GM18517 (cell line): ENCODE results near the gene MUC5B.

Experiments used
- ATAC-seq: cut with Tn5 transposase; IDR thresholded peaks from one replicate; pipeline ENCODE4 v1.9.1; 2021; ENCODE audit warnings: mild to moderate bottlenecking, moderate library complexity; ENCODE audit not compliant: unreplicated experiment

The MUC5B gene

DNA sequence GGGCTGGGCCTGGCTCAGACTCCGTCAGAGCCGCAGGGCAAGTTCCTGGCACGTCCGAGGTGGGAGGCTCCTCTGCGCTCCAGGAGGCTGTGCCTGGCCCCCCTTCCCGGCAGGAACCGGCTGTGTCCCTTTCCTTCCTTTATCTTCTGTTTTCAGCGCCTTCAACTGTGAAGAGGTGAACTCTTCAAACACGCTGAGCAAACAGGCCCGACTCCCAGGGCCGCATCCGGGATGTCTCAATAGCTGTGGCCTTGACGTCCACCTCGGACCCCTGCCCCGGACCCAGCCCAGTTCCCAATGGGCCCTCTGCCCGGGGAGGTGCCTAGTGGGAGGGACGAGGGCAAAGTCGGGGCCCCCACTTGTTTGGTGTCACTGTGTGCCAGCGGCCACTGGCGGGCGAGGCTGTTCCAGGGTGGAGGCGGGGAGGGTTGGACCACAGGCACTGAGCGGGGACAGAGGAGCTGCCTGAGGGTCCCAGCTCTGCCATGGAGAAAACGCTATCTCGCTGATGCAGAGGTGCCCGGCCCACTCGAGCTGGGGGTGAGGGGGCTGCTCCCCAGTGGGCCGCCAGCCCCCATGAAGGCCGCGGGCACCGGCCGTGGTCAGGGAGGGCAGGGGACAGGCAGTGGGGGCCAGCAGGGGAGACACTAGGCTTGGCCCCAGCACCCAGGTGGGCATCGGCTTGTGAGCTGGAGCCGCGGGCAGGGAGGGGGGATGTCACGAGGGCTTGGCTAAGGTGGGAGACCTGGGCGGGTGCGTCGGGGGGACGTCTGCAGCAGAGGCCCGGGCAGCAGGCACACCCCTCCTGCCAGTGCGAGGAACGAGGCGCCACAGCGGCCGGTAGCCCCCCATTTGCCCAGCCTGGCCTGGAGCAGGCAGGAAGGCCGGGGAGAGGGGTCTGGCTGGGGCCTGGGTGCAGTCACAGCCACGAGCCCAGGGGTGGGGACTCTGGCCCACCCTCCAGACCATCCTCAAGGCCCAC lies 2.7 kb upstream of the MUC5B start:
- no peak for ATAC-seq

DNA sequence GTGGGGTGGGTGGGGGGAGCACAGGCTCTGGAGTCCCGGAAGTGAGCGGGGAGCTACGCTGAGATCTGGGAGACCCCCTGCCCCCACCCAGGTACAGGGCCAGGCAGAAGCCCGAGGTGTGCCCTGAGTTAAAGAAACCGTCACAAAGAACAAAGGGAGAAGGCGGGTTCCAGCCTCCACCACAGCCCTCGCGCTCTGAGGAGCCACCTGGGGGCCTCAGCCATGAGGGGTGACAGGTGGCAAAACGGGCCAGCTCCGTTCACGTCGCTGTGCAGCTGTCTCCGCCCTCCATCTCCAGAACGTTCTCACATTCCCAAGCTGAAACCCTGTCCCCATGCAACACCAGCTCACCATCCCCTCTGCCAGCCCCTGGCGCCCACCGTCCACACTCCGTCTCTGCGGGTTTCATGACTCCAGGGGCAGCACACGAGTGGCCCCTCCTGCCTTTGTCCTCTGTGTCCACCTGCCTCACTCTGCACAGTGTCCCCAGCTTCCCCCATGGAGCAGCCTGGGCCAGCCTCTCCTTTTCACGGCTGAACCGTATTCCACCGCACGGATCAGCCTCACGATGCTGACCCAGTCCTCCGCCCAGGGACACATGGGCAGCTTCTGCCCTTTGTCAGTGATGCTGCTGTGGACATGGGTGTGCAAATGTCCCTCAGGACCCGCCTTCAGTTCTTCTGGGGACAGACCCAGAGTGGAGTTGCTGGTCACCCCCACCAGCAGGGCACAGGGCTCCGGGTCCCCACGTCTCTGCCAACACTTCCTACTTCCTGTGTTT lies 1.7 kb upstream of the MUC5B start:
- no peak for ATAC-seq

- ATAC-seq = no peak
Measured at GRCh38 chr11:1221848-1222311, 986 bp upstream of the MUC5B start.

DNA sequence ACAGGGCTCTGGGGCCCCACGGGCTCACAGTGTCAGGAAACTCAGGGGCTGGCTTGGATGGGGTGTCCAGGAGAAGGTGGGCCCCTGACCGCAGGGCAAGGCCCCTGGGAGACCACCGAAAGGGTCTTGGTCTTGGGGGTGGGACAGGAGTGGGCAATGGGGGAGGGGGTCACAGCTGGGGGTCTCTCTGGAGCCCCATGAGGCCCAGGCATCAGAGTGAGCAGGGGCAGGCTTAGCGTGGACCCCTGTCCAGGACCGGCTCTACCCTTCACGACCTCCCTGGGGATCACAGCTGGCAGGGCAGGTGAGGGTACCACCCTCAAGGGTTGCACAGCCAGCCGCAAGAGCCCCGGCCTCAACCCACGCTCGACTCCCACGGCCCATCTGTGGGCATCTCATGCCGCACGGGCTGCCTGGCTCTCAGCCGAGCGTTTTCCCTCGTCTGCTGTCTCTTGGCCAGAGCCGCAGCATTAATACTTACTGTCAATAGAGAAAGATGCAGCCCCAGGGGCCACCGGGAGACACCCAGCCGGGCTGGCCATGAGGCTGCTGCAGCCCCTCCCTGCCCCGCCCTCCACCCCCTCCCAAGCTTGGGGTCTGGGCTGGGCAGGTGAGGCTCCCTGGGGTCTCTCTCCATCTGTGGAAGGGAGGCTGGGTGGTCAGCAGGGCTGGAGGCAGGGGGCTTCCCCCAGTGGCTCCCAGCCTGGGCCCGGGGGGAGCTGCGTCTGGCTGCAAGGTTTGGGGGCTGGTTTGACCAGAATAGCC lies 662 bp downstream of the MUC5B start:
- ATAC-seq = no peak

DNA sequence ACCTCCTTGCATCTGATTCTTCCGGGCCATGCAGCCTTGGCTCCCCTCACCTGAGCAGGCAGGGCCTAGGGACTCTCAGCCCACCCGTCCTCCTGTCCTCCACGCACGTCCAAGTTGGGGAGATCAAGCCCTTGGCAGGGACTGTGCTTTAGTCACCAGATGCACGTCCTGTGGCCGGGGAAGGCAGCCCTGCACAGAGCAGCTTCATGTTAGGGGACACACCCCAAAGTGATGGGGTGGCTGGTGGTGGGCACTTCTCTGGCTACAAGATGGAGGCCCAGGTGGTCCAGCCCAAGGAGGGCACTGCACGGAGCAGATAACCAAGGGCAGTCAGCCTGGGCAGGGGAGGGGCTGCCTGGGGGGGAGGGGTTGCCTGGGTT lies 1.2 kb downstream of the MUC5B start:
- ATAC-seq = no peak

DNA sequence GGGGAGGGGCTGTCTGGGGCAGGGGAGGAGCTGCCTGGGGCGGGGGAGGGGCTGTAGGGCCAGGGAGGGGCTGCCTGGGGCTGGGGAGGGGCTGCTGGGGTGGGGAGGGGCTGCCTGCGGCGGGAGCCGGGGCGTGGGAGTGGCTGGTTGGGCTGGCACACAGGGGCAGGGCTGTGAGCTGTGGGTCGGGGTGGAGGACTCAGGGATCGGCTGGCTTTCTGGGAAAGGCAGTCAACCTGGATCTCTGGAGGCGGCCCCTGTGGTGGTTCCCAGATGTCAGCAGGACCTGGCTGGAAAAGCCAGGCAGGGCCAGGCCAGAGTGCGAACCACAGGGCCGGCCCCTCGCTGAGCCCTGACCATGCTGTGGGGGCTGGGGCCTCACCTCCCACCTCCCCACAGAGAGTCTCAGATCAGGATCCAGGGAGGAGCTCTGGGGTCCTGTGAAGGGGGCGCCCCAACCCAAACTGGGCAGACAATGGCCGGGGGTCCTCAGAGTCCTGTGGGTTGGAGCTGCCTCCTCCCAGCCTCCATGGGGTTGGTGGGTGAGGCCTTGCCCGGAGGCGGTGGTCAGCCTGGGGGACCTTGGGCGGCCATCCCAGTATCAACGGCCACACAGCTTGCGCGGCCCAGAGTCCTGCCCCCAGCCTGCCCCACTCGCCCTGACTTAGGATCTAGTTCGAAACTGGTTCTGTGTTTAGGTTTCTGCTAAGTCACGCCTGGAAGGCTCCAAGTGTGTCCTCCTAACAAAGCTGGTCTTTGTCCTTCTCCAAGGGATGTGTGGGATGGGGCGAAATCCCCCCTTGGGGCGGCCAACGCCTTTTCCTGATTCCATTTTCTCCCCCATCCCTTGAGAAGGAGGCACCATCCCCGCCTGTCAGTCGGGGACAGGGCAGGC lies 1.9 kb downstream of the MUC5B start:
- ATAC-seq = no peak

GRCh38 chr11:1225386-1226225 lies 2.7 kb downstream of the MUC5B start:
- no peak for ATAC-seq

GRCh38 chr11:1226226-1226985 lies 3.5 kb downstream of the MUC5B start:
- no peak for ATAC-seq

DNA sequence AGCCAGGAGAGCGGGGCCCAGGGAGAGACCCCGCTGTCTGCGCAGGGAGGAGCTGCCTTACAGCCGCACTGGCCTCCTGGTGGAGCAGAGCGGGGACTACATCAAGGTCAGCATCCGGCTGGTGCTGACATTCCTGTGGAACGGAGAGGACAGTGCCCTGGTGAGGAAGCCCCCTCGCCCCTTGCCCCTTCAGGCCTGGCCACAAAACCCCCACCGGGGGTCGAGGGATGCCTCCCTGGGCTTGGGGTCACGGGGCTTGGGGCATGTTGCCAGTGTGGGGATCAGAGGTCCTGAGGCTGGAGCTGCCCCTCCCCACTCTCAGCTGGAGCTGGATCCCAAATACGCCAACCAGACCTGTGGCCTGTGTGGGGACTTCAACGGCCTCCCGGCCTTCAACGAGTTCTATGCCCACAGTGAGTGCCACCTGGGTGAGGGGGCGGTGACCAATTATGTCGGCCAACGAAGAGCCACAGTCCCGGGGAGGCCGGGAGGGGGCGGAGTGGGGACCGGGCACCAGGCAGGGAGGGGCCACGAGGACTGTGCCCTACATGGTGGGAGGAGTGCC lies 4.2 kb downstream of the MUC5B start:
- ATAC-seq = no peak

DNA sequence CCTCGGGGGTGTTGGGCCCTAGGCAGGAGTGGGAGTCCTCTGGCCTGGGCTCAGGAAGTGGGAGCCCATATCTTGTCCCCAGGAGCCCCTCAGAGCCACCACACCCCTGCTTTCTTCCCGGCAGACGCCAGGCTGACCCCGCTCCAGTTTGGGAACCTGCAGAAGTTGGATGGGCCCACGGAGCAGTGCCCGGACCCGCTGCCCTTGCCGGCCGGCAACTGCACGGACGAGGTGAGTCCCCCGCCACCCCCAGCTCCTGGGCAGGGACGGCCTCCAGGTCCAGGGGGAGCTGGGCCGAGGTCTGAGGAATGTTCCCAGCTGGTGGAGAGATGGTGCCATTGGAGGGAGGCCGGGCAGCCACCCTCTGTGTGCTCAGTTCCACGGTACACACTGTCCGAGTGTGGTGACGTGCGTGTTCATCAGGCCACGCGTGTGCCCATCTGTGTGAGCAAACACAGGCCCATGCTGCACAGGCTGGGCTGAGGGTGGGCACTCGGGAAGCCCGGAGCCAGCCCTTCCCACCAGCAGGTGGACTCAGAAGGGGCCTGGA lies 4.8 kb downstream of the MUC5B start:
- no peak for ATAC-seq

- ATAC-seq = no peak
Measured at GRCh38 chr11:1228101-1228821, 5.4 kb downstream of the MUC5B start.

- ATAC-seq = no peak
Measured at GRCh38 chr11:1228921-1229451, 6.1 kb downstream of the MUC5B start.

DNA sequence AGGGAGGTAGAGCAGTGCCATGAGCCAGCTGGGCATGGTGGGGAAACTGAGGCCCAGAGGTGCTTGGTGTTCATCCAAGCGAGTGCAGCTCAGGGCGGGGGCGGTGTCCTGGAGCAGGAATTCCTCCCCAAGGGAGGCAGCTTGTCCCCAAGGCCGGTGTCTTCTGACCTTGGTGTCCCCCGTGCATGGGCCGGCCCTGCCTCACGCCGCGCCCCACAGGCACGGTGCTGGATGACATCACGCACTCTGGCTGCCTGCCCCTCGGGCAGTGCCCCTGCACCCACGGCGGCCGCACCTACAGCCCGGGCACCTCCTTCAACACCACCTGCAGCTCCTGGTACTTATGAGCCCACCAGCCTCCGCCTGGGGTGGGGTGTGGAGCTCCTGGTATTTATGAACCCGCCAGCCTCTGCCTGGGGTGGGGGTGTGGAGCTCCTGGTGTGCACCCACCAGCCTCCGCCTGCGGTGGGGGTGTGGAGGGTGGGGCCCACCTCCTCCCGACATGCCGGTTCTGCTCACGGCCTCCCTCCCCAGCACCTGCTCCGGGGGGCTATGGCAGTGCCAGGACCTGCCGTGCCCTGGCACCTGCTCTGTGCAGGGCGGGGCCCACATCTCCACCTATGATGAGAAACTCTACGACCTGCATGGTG lies 6.7 kb downstream of the MUC5B start:
- no peak for ATAC-seq

DNA sequence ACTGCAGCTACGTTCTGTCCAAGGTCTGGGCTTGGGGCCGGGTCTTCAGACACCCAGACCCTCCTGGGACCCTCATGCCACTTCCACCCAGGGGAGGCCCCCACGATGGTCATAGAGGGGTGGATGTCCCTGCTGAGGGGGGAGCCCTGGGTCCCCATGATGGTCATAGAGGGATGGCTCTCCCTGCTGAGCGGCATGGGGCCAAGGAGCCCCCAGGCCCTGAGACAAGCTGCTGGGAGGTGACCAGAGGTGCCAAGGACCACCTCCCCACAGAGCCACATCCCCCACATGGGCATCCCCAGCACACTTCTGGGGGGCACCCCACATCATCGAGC lies 7.2 kb downstream of the MUC5B start:
- no peak for ATAC-seq

GRCh38 chr11:1230456-1231395 lies 7.9 kb downstream of the MUC5B start:
- ATAC-seq = no peak
